MM.1S (cell line): ENCODE measurements around the gene INHBC.

Experiments used
- DNase-seq: peaks from one replicate; pipeline ENCODE4 v3.0.0-alpha.2; 2015
- H2AFZ ChIP-seq: fragments of 300-600 bp; sonication (generic); 2 replicates; pipeline ENCODE4 v1.6.0; 2016; ENCODE audit warnings: antibody characterized with exemption, low read length
- H3F3A ChIP-seq: fragments of 300-600 bp; sonication (generic); 2 replicates; pipeline ENCODE4 v1.6.1; 2016; ENCODE audit warnings: mild to moderate bottlenecking, antibody characterized with exemption, low read length, moderate library complexity, mixed read lengths; ENCODE audit not compliant: insufficient read depth
- H3K27ac ChIP-seq: fragments of 300-600 bp; sonication (generic); 2 replicates; pipeline ENCODE4 v1.5.1; 2016; ENCODE audit warnings: mild to moderate bottlenecking, low read length
- H3K27me3 ChIP-seq: fragments of 300-600 bp; sonication (generic); replicated peaks from 2 replicates; pipeline ENCODE4 v1.6.0; 2016; ENCODE audit warnings: low read length; ENCODE audit not compliant: insufficient read depth
- H3K36me3 ChIP-seq: fragments of 300-600 bp; sonication (generic); replicated peaks from 2 replicates; pipeline ENCODE4 v1.6.1; 2016; ENCODE audit warnings: mild to moderate bottlenecking, low read length, mixed read lengths; ENCODE audit not compliant: insufficient read depth
- H3K4me1 ChIP-seq: fragments of 300-600 bp; sonication (generic); 2 replicates; pipeline ENCODE4 v1.6.1; 2016; ENCODE audit warnings: low read length, mixed read lengths
- H3K4me2 ChIP-seq: fragments of 300-600 bp; sonication (generic); 2 replicates; pipeline ENCODE4 v1.6.0; 2016; ENCODE audit warnings: low read depth, low read length
- H3K4me3 ChIP-seq: fragments of 300-600 bp; sonication (generic); 2 replicates; pipeline ENCODE4 v1.5.1; 2016; ENCODE audit warnings: low read length, mixed read lengths
- H3K79me2 ChIP-seq: fragments of 300-600 bp; sonication (generic); 2 replicates; pipeline ENCODE4 v1.6.1; 2016; ENCODE audit warnings: mixed run types, low read length, mixed read lengths
- H3K9ac ChIP-seq: fragments of 300-600 bp; sonication (generic); 2 replicates; pipeline ENCODE4 v1.6.1; 2016; ENCODE audit warnings: low read length, mixed read lengths
- H3K9me2 ChIP-seq: fragments of 300-600 bp; sonication (generic); replicated peaks from 2 replicates; pipeline ENCODE4 v1.6.1; 2016; ENCODE audit warnings: mild to moderate bottlenecking, low read length, mixed read lengths; ENCODE audit not compliant: insufficient read depth
- H3K9me3 ChIP-seq: fragments of 300-600 bp; sonication (generic); replicated peaks from 2 replicates; pipeline ENCODE4 v1.6.1; 2016; ENCODE audit warnings: mild to moderate bottlenecking, low read length, mixed read lengths; ENCODE audit not compliant: insufficient read depth
- H4K20me1 ChIP-seq: fragments of 300-600 bp; sonication (generic); 2 replicates; pipeline ENCODE4 v1.6.1; 2016; ENCODE audit warnings: mild to moderate bottlenecking, low read length, moderate library complexity, mixed read lengths; ENCODE audit not compliant: insufficient read depth
- EZH2 ChIP-seq: fragments of 300-600 bp; sonication (generic); optimal IDR thresholded peaks from 2 replicates; pipeline ENCODE3; 2017; ENCODE audit warnings: low read depth, mild to moderate bottlenecking, antibody characterized with exemption, low read length, mixed read lengths
- EZH2phosphoT487 ChIP-seq: fragments of 300-600 bp; sonication (generic); IDR thresholded peaks from 2 replicates; pipeline ENCODE4 v1.6.1; 2018; ENCODE audit warnings: antibody characterized with exemption, low read length
- TF ChIP-seq, protein P1 (sequence below): fragments of 300-600 bp; sonication (generic); IDR thresholded peaks from 2 replicates; pipeline ENCODE4 v1.5.1; 2016; ENCODE audit warnings: antibody characterized with exemption, low read length, mixed read lengths

Gene INHBC

DNA sequence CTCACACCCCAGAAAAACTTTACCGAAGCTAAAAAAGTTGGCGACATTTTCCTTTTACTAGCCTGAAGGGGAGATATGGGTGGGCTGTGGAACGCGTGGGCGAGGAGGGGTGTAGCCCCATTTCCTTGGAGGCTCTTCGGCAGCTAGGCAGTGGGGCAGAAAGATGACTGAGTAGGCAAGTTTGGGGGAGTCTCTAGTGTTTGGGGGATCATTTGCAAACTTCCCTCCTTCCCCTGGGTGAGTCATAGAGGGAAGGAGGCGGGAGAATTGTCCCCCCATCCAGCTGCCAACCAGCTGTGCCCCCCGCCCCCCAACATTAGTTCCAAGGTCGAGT lies 27.3 kb downstream of the INHBC start:
- peaks cover 38% of the 10 kb centered on the region for H3K27me3 ChIP-seq

DNA sequence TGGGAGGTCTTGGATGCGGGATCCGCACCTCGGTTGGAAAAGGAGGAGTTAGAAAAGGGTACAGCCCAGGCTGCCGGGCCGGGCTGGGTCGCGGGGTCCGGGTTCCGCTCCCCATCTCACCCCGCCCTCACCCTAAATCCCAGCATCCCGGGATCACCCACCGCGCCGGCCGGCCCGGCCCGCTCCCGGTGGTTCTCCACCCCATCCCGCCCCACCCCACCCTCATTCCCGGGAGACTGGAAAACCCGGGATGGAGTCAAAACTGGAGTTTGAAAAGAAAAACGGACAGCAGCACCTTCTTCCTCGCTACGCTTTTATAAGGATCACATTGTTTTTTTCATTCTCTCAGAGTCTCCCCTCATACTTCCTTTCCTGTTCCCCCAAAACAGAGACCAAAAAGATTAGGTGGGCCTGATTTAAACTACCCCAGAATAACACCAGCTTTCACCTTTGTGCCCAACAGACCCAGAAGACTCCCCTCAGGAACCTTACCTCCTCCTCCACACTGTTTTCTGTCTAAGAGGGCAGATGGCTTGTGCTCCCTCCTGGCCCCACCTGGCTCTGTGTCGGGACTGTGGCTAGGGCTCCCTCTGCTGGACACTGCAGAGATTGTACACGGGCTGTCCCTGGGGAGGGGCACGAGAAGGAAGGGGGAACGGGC lies 27.8 kb downstream of the INHBC start:
- H3K36me3 ChIP-seq, result no peaks in the 10 kb centered on the region
- H3K9me2 ChIP-seq, result no peaks in the 10 kb centered on the region
- no peaks in the 10 kb centered on the region for H3K79me2 ChIP-seq
- peak overlapping the region; percentile 100 for H3K4me2 ChIP-seq
- no peaks in the 10 kb centered on the region for H4K20me1 ChIP-seq
- peaks cover 43% of the 10 kb centered on the region for H3K27me3 ChIP-seq
- H3K9ac ChIP-seq, result peak overlapping the region; percentile 36; the same call in 1 of the 2 replicates
- no peaks in the 10 kb centered on the region for H3K9me3 ChIP-seq
- DNase-seq, result peak; percentile 90
- peaks cover 15% of the 10 kb centered on the region; the same call in 1 of the 2 replicates for H3K4me1 ChIP-seq
- no peak for TF ChIP-seq EZH2
- TF ChIP-seq, protein P1, sequence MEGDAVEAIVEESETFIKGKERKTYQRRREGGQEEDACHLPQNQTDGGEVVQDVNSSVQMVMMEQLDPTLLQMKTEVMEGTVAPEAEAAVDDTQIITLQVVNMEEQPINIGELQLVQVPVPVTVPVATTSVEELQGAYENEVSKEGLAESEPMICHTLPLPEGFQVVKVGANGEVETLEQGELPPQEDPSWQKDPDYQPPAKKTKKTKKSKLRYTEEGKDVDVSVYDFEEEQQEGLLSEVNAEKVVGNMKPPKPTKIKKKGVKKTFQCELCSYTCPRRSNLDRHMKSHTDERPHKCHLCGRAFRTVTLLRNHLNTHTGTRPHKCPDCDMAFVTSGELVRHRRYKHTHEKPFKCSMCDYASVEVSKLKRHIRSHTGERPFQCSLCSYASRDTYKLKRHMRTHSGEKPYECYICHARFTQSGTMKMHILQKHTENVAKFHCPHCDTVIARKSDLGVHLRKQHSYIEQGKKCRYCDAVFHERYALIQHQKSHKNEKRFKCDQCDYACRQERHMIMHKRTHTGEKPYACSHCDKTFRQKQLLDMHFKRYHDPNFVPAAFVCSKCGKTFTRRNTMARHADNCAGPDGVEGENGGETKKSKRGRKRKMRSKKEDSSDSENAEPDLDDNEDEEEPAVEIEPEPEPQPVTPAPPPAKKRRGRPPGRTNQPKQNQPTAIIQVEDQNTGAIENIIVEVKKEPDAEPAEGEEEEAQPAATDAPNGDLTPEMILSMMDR, result peak; percentile 97
- TF ChIP-seq EZH2phosphoT487, result no peak
- peaks cover 9% of the 10 kb centered on the region for H3F3A ChIP-seq
- peak overlapping the region; percentile 36; the same call in 1 of the 2 replicates for H3K27ac ChIP-seq
- peak overlapping the region; percentile 84 for H2AFZ ChIP-seq
- H3K4me3 ChIP-seq, result peak overlapping the region; percentile 80

More for the DNA sequence above, 27.3 kb downstream of the INHBC start:
- Histone ChIP-seq H3K4me1 (peaks cover 15% of the 10 kb centered on the region; the same call in 1 of the 2 replicates), H3K36me3 (no peaks in the 10 kb centered on the region), H3K4me2 (peak overlapping the region; percentile 100), H2AFZ (peak overlapping the region; percentile 64), H3K27ac (no peak overlapping the region), H3K9me2 (no peaks in the 10 kb centered on the region), H3F3A (peaks cover 9% of the 10 kb centered on the region), H3K4me3 (peak overlapping the region; percentile 80), H3K79me2 (no peaks in the 10 kb centered on the region), H3K9ac (peak overlapping the region; percentile 36; the same call in 1 of the 2 replicates), H3K9me3 (no peaks in the 10 kb centered on the region), H4K20me1 (no peaks in the 10 kb centered on the region)
- DNase-seq, result no peak
- TF ChIP-seq, protein P1, result no peak
- TF ChIP-seq EZH2phosphoT487, result no peak
- TF ChIP-seq EZH2, result no peak

DNA sequence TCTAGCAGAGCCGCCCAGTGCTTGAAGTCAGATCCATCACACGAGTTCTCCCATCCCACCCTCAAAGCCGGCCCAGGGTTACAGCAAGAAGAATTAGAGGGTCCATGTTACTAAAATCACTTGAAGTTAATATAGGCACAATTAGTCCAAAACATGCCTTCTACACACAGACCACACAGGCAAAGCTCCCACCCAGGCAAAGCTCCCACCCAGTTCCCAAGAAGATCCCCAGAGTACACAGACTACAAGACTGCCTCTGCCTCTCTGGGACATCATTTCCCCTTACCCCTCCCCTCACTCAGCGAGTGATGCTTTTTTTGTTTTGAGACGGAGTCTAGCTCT lies 28.3 kb downstream of the INHBC start:
- H3K4me2 ChIP-seq, result peak overlapping the region; percentile 100
- H3K36me3 ChIP-seq, result no peaks in the 10 kb centered on the region
- H3K4me3 ChIP-seq, result peak overlapping the region; percentile 80; the same call in 1 of the 2 replicates

More for the DNA sequence above, 28.3 kb downstream of the INHBC start:
- peaks cover 9% of the 10 kb centered on the region for H3F3A ChIP-seq
- H4K20me1 ChIP-seq, result no peaks in the 10 kb centered on the region
- H3K9me2 ChIP-seq, result no peaks in the 10 kb centered on the region
- TF ChIP-seq EZH2phosphoT487 (no peak), EZH2 (no peak)
- TF ChIP-seq, protein P1, result no peak
- H3K79me2 ChIP-seq, result no peaks in the 10 kb centered on the region
- no peak for DNase-seq
- no peaks in the 10 kb centered on the region for H3K9me3 ChIP-seq
- H3K9ac ChIP-seq, result no peak overlapping the region
- peaks cover 48% of the 10 kb centered on the region for H3K27me3 ChIP-seq
- peaks cover 15% of the 10 kb centered on the region; the same call in 1 of the 2 replicates for H3K4me1 ChIP-seq
- 0 out of 2 replicates have a peak overlapping the region, but pooled peaks have one; percentile 84 for H2AFZ ChIP-seq
- no peak overlapping the region for H3K27ac ChIP-seq
